ENCODE results near the gene ACOT13. TPM values are rescaled to one million over a fixed set of nuclear protein-coding genes. Genes with fewer than 3 reads are reported as not detected.

ACOT13 gene
- total and polyA plus RNA-seq, 2 of the 4 experiments (the other 2 are of a cell fraction), result 3.6 to 25.7 TPM

- intact Hi-C loops (cut with micrococcal nuclease), result loop anchor here (5.0 to 10.0 kb wide), 2 partner anchors 135 to 353 kb away; no protein-coding TSS in a partner anchor
- no peak within 1 kb of the TSS for H2BK15ac ChIP-seq (ENCODE audit: low read depth, low read length)
- H4K91ac ChIP-seq (ENCODE audit: insufficient read depth, low read depth, low read length), result no peak within 1 kb of the TSS
- H3K79me1 ChIP-seq (ENCODE audit: low read depth in 1 of 2, low read length in 2 of 2), result peaks cover 0 to 8% of the 10 kb centered on the region in 2 experiments; a peak in 1 of 4 replicates
- no TSS peak for BruUV-seq (replicated peaks)
- ChIA-PET POLR2A (ENCODE audit: unreplicated experiment) (interaction anchor here (0.5 to 0.9 kb wide), 2 partner anchors 24 to 168 kb away, joined by 3 to 18 read pairs; no protein-coding TSS in a partner anchor), CTCF (interaction anchor here (0.6 kb wide), 1 partner anchor 10 kb away, joined by 4 read pairs; no protein-coding TSS in a partner anchor)
- H3K9me3 ChIP-seq (ENCODE audit: control insufficient read depth, insufficient read depth, low read length), result no peaks in the 10 kb centered on the region
- H3K9me1 ChIP-seq (ENCODE audit: insufficient read depth, low read length), result no peaks in the 10 kb centered on the region
- peak within 1 kb of the TSS; percentile 98 for H3K4me3 ChIP-seq (ENCODE audit: insufficient read depth, low read depth, low read length)
- H2BK120ac ChIP-seq (ENCODE audit: low read depth, low read length), result no peak within 1 kb of the TSS
- WGBS, 2 experiments (ENCODE audit: extremely low coverage in 2 of 2, insufficient read length in 1 of 2), result no CpG with 5 or more reads among the region's 25 CpGs
- H3K27me3 ChIP-seq (ENCODE audit: control insufficient read depth, insufficient read depth, low read length), result no peaks in the 10 kb centered on the region
- H4K5ac ChIP-seq (ENCODE audit: low read depth, low read length), result no peak within 1 kb of the TSS
- peak within 1 kb of the TSS; percentile 61 for H3K14ac ChIP-seq (replicated peaks; ENCODE audit: low read depth, low read length)
- dilution Hi-C loops (cut with HindIII; ENCODE audit: low sequenced_read_pairs, unreplicated experiment), result no loop called here
- peak within 1 kb of the TSS; percentile 67; the same call in 1 of the 2 replicates for H3K23ac ChIP-seq (ENCODE audit: low read depth, low read length)
- H3K18ac ChIP-seq (ENCODE audit: low read depth, low read length), result no peak within 1 kb of the TSS
- no peak for ATAC-seq (ENCODE audit: low read depth)
- DNase-seq, result peak; percentile 30
- peak within 1 kb of the TSS; percentile 99 for H3K9ac ChIP-seq (ENCODE audit: low read depth, low read length)
- peak within 1 kb of the TSS; percentile 72 for H2AFZ ChIP-seq (replicated peaks; ENCODE audit: low read length, poor library complexity)
- peak within 1 kb of the TSS; percentile 99 for H3K4me2 ChIP-seq (ENCODE audit: low read depth, low read length)
- H3K4me1 ChIP-seq (ENCODE audit: control insufficient read depth, insufficient read depth, low read length), result no peaks in the 10 kb centered on the region
- peak within 1 kb of the TSS; percentile 100 for H2AK9ac ChIP-seq (replicated peaks; ENCODE audit: low read depth, low read length, poor library complexity)
- peak within 1 kb of the TSS; percentile 94 for H2BK5ac ChIP-seq (ENCODE audit: low read depth, low read length, poor library complexity, severe bottlenecking)
- TF ChIP-seq NFE2L2 (IDR thresholded peaks at IDR 0.05; ENCODE audit: low read depth, low read length) (0 out of 2 replicates have a peak, but pooled peaks have one; percentile 53), SMC3 (IDR thresholded peaks at IDR 0.05; ENCODE audit: low read depth, low read length) (no peak)
- in situ Hi-C loops (cut with MboI; ENCODE audit: low sequenced_read_pairs), result no loop called here
- H3K56ac ChIP-seq (ENCODE audit: extremely low read depth, insufficient read depth, low read length), result peak within 1 kb of the TSS; percentile 54
- H3K36me3 ChIP-seq (ENCODE audit: control insufficient read depth, insufficient read depth, low read length), result peaks cover 17% of the 10 kb centered on the region
- no peak within 1 kb of the TSS for H2BK20ac ChIP-seq (ENCODE audit: low read depth, low read length)
- H2AK5ac ChIP-seq (ENCODE audit: low read depth, low read length), result peak within 1 kb of the TSS; percentile 65; the same call in 1 of the 2 replicates
- H3K27ac ChIP-seq (ENCODE audit: insufficient read depth, low read length), result peak within 1 kb of the TSS; percentile 98
- peaks cover 54% of the 10 kb centered on the region for H4K20me1 ChIP-seq (ENCODE audit: insufficient read depth, low read length)
- peak within 1 kb of the TSS; percentile 58 for H3K4ac ChIP-seq (ENCODE audit: low read depth, low read length)
- H4K8ac ChIP-seq (ENCODE audit: low read depth in 2 of 2, low read length in 2 of 2), result peak within 1 kb of the TSS in 1 of 2 experiments; percentile 36; a peak in 2 of 4 replicates
Measured at GRCh38 chr6:24719125-24719971, 52.5 kb downstream of the ACOT13 start, which contains the start of gene C6orf62. C6orf62 (minus strand) TSS chr6:24719154; CDS start chr6:24718668, 486 bp downstream.
